Mesenchymal stem cell (in vitro differentiated cells and primary cell): ENCODE results near the gene WDR4.
A peak's percentile ranks its signal among the peaks of the same experiment; 100 is the strongest.
"Not testable (repeated sequence)": the region's sequence is repeated elsewhere in the genome, so short reads cannot be mapped to it uniquely, and the experiment has no call there.

ENCODE experiments used
- DNase-seq: peaks from one replicate; pipeline ENCODE4 v3.0.0-alpha.2; 2013
- H2AFZ ChIP-seq: one replicate; pipeline ENCODE4 v1.6.1; 2013; ENCODE audit warnings: low read depth, mild to moderate bottlenecking, control low read depth, inconsistent platforms, low read length, moderate library complexity
- H2AK5ac ChIP-seq: 2 replicates; pipeline ENCODE4 v1.6.1; 2013; ENCODE audit warnings: low read length, moderate library complexity, mild to moderate bottlenecking, inconsistent platforms; ENCODE audit not compliant: severe bottlenecking
- H2BK120ac ChIP-seq: one replicate; pipeline ENCODE4 v1.6.1; 2013; ENCODE audit warnings: low read depth, mild to moderate bottlenecking, inconsistent platforms, low read length, moderate library complexity
- H2BK12ac ChIP-seq, 2 experiments: one replicate each; pipeline ENCODE4 v1.6.1; 2013; ENCODE audit warnings: inconsistent platforms in 2 of 2, low read length in 2 of 2, mild to moderate bottlenecking in 2 of 2, moderate library complexity in 2 of 2, control low read depth in 1 of 2
- H2BK15ac ChIP-seq: one replicate; pipeline ENCODE4 v1.6.1; 2013; ENCODE audit warnings: mild to moderate bottlenecking, low read depth, inconsistent platforms; ENCODE audit not compliant: poor library complexity, severe bottlenecking
- H2BK5ac ChIP-seq: 2 replicates; pipeline ENCODE4 v1.6.1; 2013; ENCODE audit warnings: low read depth, mild to moderate bottlenecking, low read length, control low read depth, inconsistent platforms; ENCODE audit not compliant: poor library complexity, severe bottlenecking
- H3K14ac ChIP-seq, 2 experiments: one replicate each; pipeline ENCODE4 v1.6.1; 2013; ENCODE audit warnings: inconsistent platforms in 2 of 2, low read length in 2 of 2, control low read depth in 1 of 2, mild to moderate bottlenecking in 1 of 2, moderate library complexity in 1 of 2
- H3K18ac ChIP-seq, 2 experiments: one replicate each; pipeline ENCODE4 v1.6.1; 2013; ENCODE audit warnings: inconsistent platforms in 2 of 2, low read length in 2 of 2, control low read depth in 1 of 2, low read depth in 1 of 2, mild to moderate bottlenecking in 1 of 2
- H3K23ac ChIP-seq, 2 experiments: one replicate each; pipeline ENCODE4 v1.6.1; 2013; ENCODE audit warnings: inconsistent platforms in 2 of 2, low read length in 2 of 2, mild to moderate bottlenecking in 2 of 2, moderate library complexity in 2 of 2, control low read depth in 1 of 2
- H3K27ac ChIP-seq: 2 replicates; pipeline ENCODE4 v1.5.1; 2013; ENCODE audit warnings: mild to moderate bottlenecking, moderate library complexity, low read length, control low read depth, inconsistent platforms; ENCODE audit not compliant: poor library complexity, severe bottlenecking
- H3K27me3 ChIP-seq, 2 experiments: 2 replicates each; pipeline versions ENCODE4 v1.6.1 to v1.7.0; 2013; ENCODE audit warnings: low read length in 2 of 2, mild to moderate bottlenecking in 2 of 2, moderate library complexity in 2 of 2, control low read depth in 1 of 2, inconsistent platforms in 1 of 2; ENCODE audit not compliant: control insufficient read depth in 1 of 2, insufficient read depth in 1 of 2
- H3K36me3 ChIP-seq, 2 experiments: 2 replicates each; pipeline versions ENCODE4 v1.6.1 to v1.7.0; 2013; ENCODE audit warnings: low read length in 2 of 2, control low read depth in 1 of 2, inconsistent platforms in 1 of 2, low read depth in 1 of 2, mild to moderate bottlenecking in 1 of 2; ENCODE audit not compliant: insufficient read depth in 2 of 2, control insufficient read depth in 1 of 2
- H3K4ac ChIP-seq, 2 experiments: one replicate each; pipeline ENCODE4 v1.6.1; 2013; ENCODE audit warnings: inconsistent platforms in 2 of 2, low read length in 2 of 2, mild to moderate bottlenecking in 2 of 2, moderate library complexity in 2 of 2, control low read depth in 1 of 2, low read depth in 1 of 2
- H3K4me1 ChIP-seq: 2 replicates; pipeline ENCODE4 v1.6.1; 2013; ENCODE audit warnings: low read depth, low read length, control low read depth; ENCODE audit not compliant: control insufficient read depth, insufficient read depth
- H3K4me2 ChIP-seq: 2 replicates; pipeline ENCODE4 v1.6.1; 2013; ENCODE audit warnings: low read length, mild to moderate bottlenecking, inconsistent platforms; ENCODE audit not compliant: poor library complexity, severe bottlenecking
- H3K4me3 ChIP-seq, 2 experiments: 2 replicates each; pipeline versions ENCODE4 v1.5.1 to v1.7.0; 2013; ENCODE audit warnings: low read length in 2 of 2, mild to moderate bottlenecking in 2 of 2, control low read depth in 1 of 2, low read depth in 1 of 2; ENCODE audit not compliant: insufficient read depth in 1 of 2
- H3K79me1 ChIP-seq: replicated peaks from 2 replicates; pipeline ENCODE4 v1.6.1; 2013; ENCODE audit warnings: mild to moderate bottlenecking, control low read depth, low read length, inconsistent platforms; ENCODE audit not compliant: poor library complexity, severe bottlenecking
- H3K9ac ChIP-seq: 2 replicates; pipeline ENCODE4 v1.7.0; 2013; ENCODE audit warnings: mild to moderate bottlenecking, low read length, moderate library complexity
- H3K9me3 ChIP-seq: 2 replicates; pipeline ENCODE4 v1.7.0; 2013; ENCODE audit warnings: mild to moderate bottlenecking, low read length; ENCODE audit not compliant: control insufficient read depth
- H4K8ac ChIP-seq: one replicate; pipeline ENCODE4 v1.6.1; 2013; ENCODE audit warnings: inconsistent platforms, mild to moderate bottlenecking, low read length, moderate library complexity
- H4K91ac ChIP-seq: one replicate; pipeline ENCODE4 v1.6.1; 2013; ENCODE audit warnings: mild to moderate bottlenecking, low read length, inconsistent platforms
- WGBS: methylation state at CpG from one replicate; pipeline ENCODE4 v1.1.7; 2013; ENCODE audit warnings: mixed read lengths; 5-methylcytosine and 5-hydroxymethylcytosine counted together

WDR4 gene

DNA sequence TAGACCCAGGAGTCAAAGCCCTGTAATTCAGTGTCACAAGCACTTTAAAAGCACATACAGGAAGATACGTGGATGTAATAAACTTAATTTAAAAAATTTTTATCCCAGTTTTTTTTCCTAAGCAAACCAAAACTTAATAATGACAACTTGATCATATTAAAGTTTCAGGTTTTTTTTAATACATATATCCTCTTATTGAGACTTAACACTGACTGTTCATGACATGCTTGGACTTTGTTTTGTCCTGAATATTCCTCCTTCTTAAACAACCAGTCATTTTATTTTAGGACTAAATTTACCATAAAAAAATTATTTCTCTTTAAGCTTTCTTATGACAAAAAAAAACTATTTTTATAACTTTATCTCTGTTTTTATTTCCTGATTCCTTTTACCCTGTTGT is 64.1 kb downstream of the WDR4 start:
- H3K27ac ChIP-seq, result no peak overlapping the region
- no peak overlapping the region for H4K91ac ChIP-seq
- no peak overlapping the region for H2BK12ac ChIP-seq
- H2BK15ac ChIP-seq, result no peak overlapping the region
- no peaks in the 10 kb centered on the region for H3K9me3 ChIP-seq
- H3K23ac ChIP-seq, result no peak overlapping the region
- H3K4me1 ChIP-seq, result no peaks in the 10 kb centered on the region
- H2BK120ac ChIP-seq, result no peak overlapping the region
- no peak for DNase-seq
- H3K27me3 ChIP-seq, result peaks cover 5 to 9% of the 10 kb centered on the region in 2 experiments
- no peak overlapping the region for H2AK5ac ChIP-seq
- H2AFZ ChIP-seq, result no peak overlapping the region
- H4K8ac ChIP-seq, result no peak overlapping the region
- no CpG with 5 or more reads among the region's 1 CpG for WGBS
- H3K18ac ChIP-seq, result no peak overlapping the region
- no peak overlapping the region for H3K9ac ChIP-seq
- no peak overlapping the region for H3K4ac ChIP-seq
- no peak overlapping the region for H3K14ac ChIP-seq
- no peak overlapping the region for H2BK5ac ChIP-seq
- H3K4me2 ChIP-seq, result no peak overlapping the region
- no peaks in the 10 kb centered on the region for H3K36me3 ChIP-seq
- no peak overlapping the region for H3K4me3 ChIP-seq
- H3K79me1 ChIP-seq, result no peaks in the 10 kb centered on the region

GRCh38 chr21:42812528-42813241 is 66.7 kb downstream of the WDR4 start:
- not testable (repeated sequence) for H3K9me3 ChIP-seq, H3K4me1 ChIP-seq, H3K27ac ChIP-seq, H3K23ac ChIP-seq, H2AFZ ChIP-seq, H2BK120ac ChIP-seq, H3K18ac ChIP-seq, H3K4me3 ChIP-seq, H3K14ac ChIP-seq, DNase-seq, H3K79me1 ChIP-seq, H2BK15ac ChIP-seq, H4K8ac ChIP-seq, H2BK5ac ChIP-seq, H3K4me2 ChIP-seq, H3K4ac ChIP-seq, H2BK12ac ChIP-seq, H2AK5ac ChIP-seq, H3K9ac ChIP-seq, H3K36me3 ChIP-seq, H4K91ac ChIP-seq
- H3K27me3 ChIP-seq, result peaks cover 27 to 29% of the 10 kb centered on the region in 2 experiments
- 69% methylated on average over 3 of the region's 5 CpGs for WGBS

DNA sequence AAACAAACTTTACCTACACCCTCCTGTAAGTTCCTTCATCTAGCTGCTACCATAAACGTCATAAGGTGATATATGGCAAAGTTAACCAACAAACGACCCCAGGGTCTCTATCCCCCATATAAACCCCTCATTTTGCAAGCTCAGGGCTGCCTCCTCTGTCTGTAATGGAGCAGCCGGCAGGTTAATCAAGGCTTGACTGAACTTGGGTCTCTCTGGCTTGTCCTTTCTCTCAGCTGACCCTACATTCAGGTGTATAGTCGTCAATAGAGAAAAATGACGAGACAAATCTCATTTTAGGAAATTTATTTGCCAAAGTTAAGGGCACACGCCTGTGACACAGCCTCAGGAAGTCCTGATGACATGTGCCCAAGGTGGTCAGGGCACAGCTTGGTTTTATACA is 67.4 kb downstream of the WDR4 start:
- DNase-seq, result no peak

GRCh38 chr21:42809577-42810475 is 69.5 kb downstream of the WDR4 start:
- 81% methylated on average over 18 of the region's 18 CpGs for WGBS
- Histone ChIP-seq H3K14ac (peak overlapping the region in 1 of 2 experiments; percentile 95), H3K9ac (no peak overlapping the region), H3K36me3 (no peaks in the 10 kb centered on the region), H2BK12ac (no peak overlapping the region), H2AFZ (no peak overlapping the region), H3K4ac (no peak overlapping the region), H3K18ac (no peak overlapping the region), H3K4me2 (no peak overlapping the region), H2AK5ac (no peak overlapping the region), H3K79me1 (no peaks in the 10 kb centered on the region), H2BK5ac (no peak overlapping the region), H3K27ac (no peak overlapping the region), H3K23ac (no peak overlapping the region), H2BK120ac (no peak overlapping the region), H4K8ac (no peak overlapping the region), H4K91ac (no peak overlapping the region), H3K4me1 (no peaks in the 10 kb centered on the region), H3K9me3 (no peaks in the 10 kb centered on the region), H3K27me3 (peaks cover 44 to 50% of the 10 kb centered on the region in 2 experiments), H2BK15ac (no peak overlapping the region), H3K4me3 (no peak overlapping the region)
- DNase-seq, result no peak

More for the DNA sequence above, 67.4 kb downstream of the WDR4 start:
- Histone ChIP-seq H2BK120ac (no peak overlapping the region), H2AFZ (no peak overlapping the region), H2BK15ac (no peak overlapping the region), H3K9ac (no peak overlapping the region), H2BK12ac (no peak overlapping the region), H3K79me1 (no peaks in the 10 kb centered on the region), H3K4me2 (no peak overlapping the region), H3K14ac (no peak overlapping the region), H3K4me3 (no peak overlapping the region), H3K27ac (no peak overlapping the region), H2AK5ac (no peak overlapping the region), H3K23ac (no peak overlapping the region), H3K9me3 (no peaks in the 10 kb centered on the region), H4K8ac (no peak overlapping the region), H2BK5ac (no peak overlapping the region), H3K27me3 (peaks cover 31 to 32% of the 10 kb centered on the region in 2 experiments), H3K36me3 (no peaks in the 10 kb centered on the region), H3K4ac (no peak overlapping the region), H4K91ac (no peak overlapping the region), H3K18ac (no peak overlapping the region), H3K4me1 (no peaks in the 10 kb centered on the region)
- 53% methylated on average over 6 of the region's 6 CpGs for whole genome bisulfite sequencing
